Neural progenitor cell (in vitro differentiated cells): ENCODE results near the gene LTBP3. TPM values are rescaled to one million over a fixed set of nuclear protein-coding genes. Genes with fewer than 3 reads are reported as not detected.
A peak's percentile ranks its signal among the peaks of the same experiment; 100 is the strongest.

ENCODE experiments used
- DNase-seq: peaks from one replicate; pipeline ENCODE4 v3.0.0-alpha.2; 2016; ENCODE audit warnings: low spot score
- H2AFZ ChIP-seq: fragments of 200-600 bp; sonication (generic); replicated peaks from 2 replicates; pipeline ENCODE4 v1.6.1; 2016; ENCODE audit warnings: antibody characterized with exemption
- H3F3A ChIP-seq: fragments of 200-600 bp; sonication (generic); 2 replicates; pipeline ENCODE4 v1.6.1; 2016; ENCODE audit warnings: antibody characterized with exemption, low read depth
- H3K27ac ChIP-seq: fragments of 200-600 bp; sonication (generic); 2 replicates; pipeline ENCODE4 v1.5.1; 2016; ENCODE audit warnings: mild to moderate bottlenecking
- H3K27me3 ChIP-seq: fragments of 200-600 bp; sonication (generic); 2 replicates; pipeline ENCODE4 v1.6.1; 2016; ENCODE audit warnings: mild to moderate bottlenecking, moderate library complexity
- H3K36me3 ChIP-seq: fragments of 200-600 bp; sonication (generic); 2 replicates; pipeline ENCODE4 v1.5.1; 2016
- H3K4me1 ChIP-seq: fragments of 200-600 bp; sonication (generic); 2 replicates; pipeline ENCODE4 v1.6.1; 2016; ENCODE audit warnings: mixed run types
- H3K4me2 ChIP-seq: fragments of 200-600 bp; sonication (generic); 2 replicates; pipeline ENCODE4 v1.6.1; 2016
- H3K4me3 ChIP-seq: fragments of 200-600 bp; sonication (generic); 2 replicates; pipeline ENCODE4 v1.5.1; 2016
- H3K79me2 ChIP-seq: fragments of 200-600 bp; sonication (generic); 2 replicates; pipeline ENCODE4 v1.6.1; 2016; ENCODE audit warnings: low read depth
- H3K9ac ChIP-seq: fragments of 200-600 bp; sonication (generic); 2 replicates; pipeline ENCODE4 v1.6.1; 2016
- H3K9me3 ChIP-seq: fragments of 200-600 bp; sonication (generic); 2 replicates; pipeline ENCODE4 v1.5.1; 2016; ENCODE audit warnings: low read depth
- H4K20me1 ChIP-seq: fragments of 200-600 bp; sonication (generic); 2 replicates; pipeline ENCODE4 v1.6.1; 2016; ENCODE audit warnings: low read depth
- H3K27ac Mint-ChIP-seq: 3 replicates; pipeline ENCODE4 v1.8.0; 2021; ENCODE audit warnings: mixed read lengths
- H3K27me3 Mint-ChIP-seq: 2 replicates; pipeline ENCODE4 v1.8.0; 2022; ENCODE audit warnings: low read depth, mild to moderate bottlenecking, inconsistent platforms, moderate library complexity, mixed read lengths; ENCODE audit not compliant: insufficient read depth
- H3K36me3 Mint-ChIP-seq: 3 replicates; pipeline ENCODE4 v1.8.0; 2021; ENCODE audit warnings: mixed read lengths
- H3K4me1 Mint-ChIP-seq: 3 replicates; pipeline ENCODE4 v1.8.0; 2021; ENCODE audit warnings: mixed read lengths
- H3K4me3 Mint-ChIP-seq: 3 replicates; pipeline ENCODE4 v1.8.0; 2021; ENCODE audit warnings: mild to moderate bottlenecking, moderate library complexity, mixed read lengths
- H3K9me3 Mint-ChIP-seq: 3 replicates; pipeline ENCODE4 v1.8.0; 2020; ENCODE audit warnings: mixed read lengths
- CTCF ChIP-seq: fragments of 200-600 bp; sonication (generic); IDR thresholded peaks from 2 replicates; pipeline ENCODE4 v1.5.1; 2017; ENCODE audit warnings: antibody characterized with exemption, mild to moderate bottlenecking
- EZH2 ChIP-seq: fragments of 200-600 bp; sonication (generic); IDR thresholded peaks from 2 replicates; pipeline ENCODE4 v1.6.1; 2017; ENCODE audit warnings: antibody characterized with exemption, mild to moderate bottlenecking, moderate library complexity
- EZH2phosphoT487 ChIP-seq: fragments of 200-600 bp; sonication (generic); IDR thresholded peaks from 2 replicates; pipeline ENCODE4 v1.6.1; 2017; ENCODE audit warnings: antibody characterized with exemption
- total RNA-seq: library from RNA; depleted of rRNA; stranded (reverse); fragments of >200 nt; gene quantifications from 2 replicates; pipeline ENCODE4 v1.2.3, GENCODE V29; 2015; ENCODE audit warnings: low replicate concordance

Gene LTBP3
- 1.2 and 6.1 TPM in 2 replicates for total RNA-seq

- H3K4me3 ChIP-seq, result peak within 1 kb of the TSS; percentile 71
- Mint-ChIP-seq H3K4me1 (peaks cover 62% of the 10 kb centered on the region), H3K27ac (peak within 1 kb of the TSS; percentile 79), H3K4me3 (peak within 1 kb of the TSS; percentile 86), H3K27me3 (peaks cover 17% of the 10 kb centered on the region), H3K9me3 (no peaks in the 10 kb centered on the region), H3K36me3 (no peaks in the 10 kb centered on the region)
- H3F3A ChIP-seq, result peaks cover 45% of the 10 kb centered on the region
- peaks cover 66% of the 10 kb centered on the region for H3K27me3 ChIP-seq
- DNase-seq, result peak; percentile 69
- peak within 1 kb of the TSS; percentile 96 for H3K4me2 ChIP-seq
- H3K79me2 ChIP-seq, result no peaks in the 10 kb centered on the region
- no peak for TF ChIP-seq CTCF
- TF ChIP-seq EZH2, result peak; percentile 46
- H3K4me1 ChIP-seq, result peaks cover 39% of the 10 kb centered on the region
- no peaks in the 10 kb centered on the region for H3K36me3 ChIP-seq
- no peaks in the 10 kb centered on the region for H3K9me3 ChIP-seq
- no peak within 1 kb of the TSS for H3K27ac ChIP-seq
- no peak within 1 kb of the TSS for H2AFZ ChIP-seq
- H4K20me1 ChIP-seq, result no peaks in the 10 kb centered on the region
- H3K9ac ChIP-seq, result no peak within 1 kb of the TSS
These were observed at the start of gene LTBP3 for GRCh38 chr11:65558002-65558929. LTBP3 (minus strand) TSS chr11:65558359; CDS start chr11:65557959, 400 bp downstream.

- peak; percentile 98 for DNase-seq
- peaks cover 21% of the 10 kb centered on the region for H3F3A ChIP-seq
- peaks cover 32% of the 10 kb centered on the region for H3K4me1 Mint-ChIP-seq
- peaks cover 2% of the 10 kb centered on the region for H3K36me3 ChIP-seq
- H3K27ac Mint-ChIP-seq, result no peak overlapping the region
- H3K27ac ChIP-seq, result no peak overlapping the region
- peak overlapping the region; percentile 57 for H3K4me2 ChIP-seq
- peaks cover 49% of the 10 kb centered on the region for H4K20me1 ChIP-seq
- H3K4me1 ChIP-seq, result peaks cover 13% of the 10 kb centered on the region
- H3K27me3 Mint-ChIP-seq, result peaks cover 9% of the 10 kb centered on the region
- no peak for TF ChIP-seq EZH2phosphoT487
- TF ChIP-seq EZH2, result no peak
- TF ChIP-seq CTCF, result no peak
- peaks cover 3% of the 10 kb centered on the region for H3K79me2 ChIP-seq
- H3K4me3 ChIP-seq, result peak overlapping the region; percentile 31
- no peak overlapping the region for H2AFZ ChIP-seq
- peaks cover 7% of the 10 kb centered on the region for H3K27me3 ChIP-seq
- H3K36me3 Mint-ChIP-seq, result peaks cover 18% of the 10 kb centered on the region
- H3K9me3 ChIP-seq, result no peaks in the 10 kb centered on the region
- H3K9me3 Mint-ChIP-seq, result no peaks in the 10 kb centered on the region
- H3K9ac ChIP-seq, result no peak overlapping the region
- peak overlapping the region; percentile 80 for H3K4me3 Mint-ChIP-seq
These were observed 48.9 kb upstream of the LTBP3 start for GRCh38 chr11:65606876-65607613.

- no peak overlapping the region for H3K9ac ChIP-seq
- H3K27me3 ChIP-seq, result peaks cover 7% of the 10 kb centered on the region
- no peak overlapping the region for H2AFZ ChIP-seq
- no peak overlapping the region for H3K27ac ChIP-seq
- no peaks in the 10 kb centered on the region for H3K9me3 ChIP-seq
- no peak overlapping the region for H3K4me3 Mint-ChIP-seq
- TF ChIP-seq CTCF (no peak), EZH2 (no peak), EZH2phosphoT487 (no peak)
- H3K4me3 ChIP-seq, result no peak overlapping the region
- peaks cover 2% of the 10 kb centered on the region for H3K36me3 ChIP-seq
- no peaks in the 10 kb centered on the region for H3K9me3 Mint-ChIP-seq
- peaks cover 19% of the 10 kb centered on the region for H3K4me1 Mint-ChIP-seq
- no peaks in the 10 kb centered on the region for H3K79me2 ChIP-seq
- peaks cover 19% of the 10 kb centered on the region for H3F3A ChIP-seq
- DNase-seq, result no peak
- no peak overlapping the region for H3K4me2 ChIP-seq
- peaks cover 12% of the 10 kb centered on the region for H3K4me1 ChIP-seq
- H3K27me3 Mint-ChIP-seq, result peaks cover 9% of the 10 kb centered on the region
- H3K27ac Mint-ChIP-seq, result no peak overlapping the region
- peaks cover 31% of the 10 kb centered on the region for H4K20me1 ChIP-seq
- peaks cover 13% of the 10 kb centered on the region for H3K36me3 Mint-ChIP-seq
These were observed 46.1 kb upstream of the LTBP3 start for GRCh38 chr11:65604258-65604657.
